OCI-LY7 (cell line): ENCODE data around the gene SPATA31D1. TPM values are rescaled to one million over a fixed set of nuclear protein-coding genes. Genes with fewer than 3 reads are reported as not detected.

Experiments
- BruUV-seq: library from RNA; stranded (reverse); fragments of 400-500 nt; replicated peaks from 2 replicates; lab custom pipeline; 2021; lab: Mats Ljungman, UMichigan
- CTCF ChIA-PET: fragments of 300-600 bp; sonication (Branson Sonifier 250); formaldehyde crosslinking; loops from one replicate; lab custom pipeline; 2022; ENCODE audit warnings: antibody characterized with exemption; ENCODE audit not compliant: unreplicated experiment; lab: Charles Lee
- POLR2A ChIA-PET: fragments of 300-600 bp; sonication (Branson Sonifier 250); formaldehyde crosslinking; loops from one replicate; lab custom pipeline; 2022; ENCODE audit warnings: antibody characterized with exemption; lab: Charles Lee
- DNase-seq: peaks from one replicate; pipeline ENCODE4 v3.0.0-alpha.2; 2015; ENCODE audit warnings: low spot score
- H2AFZ ChIP-seq: fragments of 200-600 bp; sonication (generic), shearing (Covaris generic); 2 replicates; pipeline ENCODE4 v1.6.1; 2014; ENCODE audit warnings: mild to moderate bottlenecking, antibody characterized with exemption, low read length, moderate library complexity
- H3K27ac ChIP-seq: fragments of 200-600 bp; sonication (generic); 2 replicates; pipeline ENCODE4 v1.5.1; 2014; ENCODE audit warnings: mixed run types, low read depth, mild to moderate bottlenecking, moderate library complexity, low read length, inconsistent platforms; ENCODE audit not compliant: poor library complexity, severe bottlenecking
- H3K36me3 ChIP-seq: fragments of 200-600 bp; sonication (generic); 2 replicates; pipeline ENCODE4 v1.6.1; 2014; ENCODE audit warnings: mild to moderate bottlenecking, antibody characterized with exemption, low read length, moderate library complexity, mixed read lengths; ENCODE audit not compliant: insufficient read depth
- H3K4me1 ChIP-seq: fragments of 200-600 bp; sonication (generic); 2 replicates; pipeline ENCODE4 v1.5.1; 2014; ENCODE audit warnings: mild to moderate bottlenecking, low read length; ENCODE audit not compliant: insufficient read depth, poor library complexity, severe bottlenecking
- H3K4me2 ChIP-seq: fragments of 200-600 bp; sonication (generic); 2 replicates; pipeline ENCODE4 v1.6.1; 2014; ENCODE audit warnings: mild to moderate bottlenecking, low read length
- H3K4me3 ChIP-seq: fragments of 200-600 bp; sonication (generic); 2 replicates; pipeline ENCODE4 v1.5.1; 2014; ENCODE audit warnings: mild to moderate bottlenecking, low read depth, low read length; ENCODE audit not compliant: poor library complexity, severe bottlenecking
- H3K79me2 ChIP-seq: fragments of 200-600 bp; sonication (generic); 2 replicates; pipeline ENCODE4 v1.6.1; 2016; ENCODE audit warnings: low read depth, mild to moderate bottlenecking, low read length, moderate library complexity, mixed read lengths; ENCODE audit not compliant: insufficient read depth
- H3K9me2 ChIP-seq: fragments of 200-600 bp; sonication (generic); 2 replicates; pipeline ENCODE4 v1.6.1; 2016; ENCODE audit warnings: mild to moderate bottlenecking, low read length, mixed read lengths; ENCODE audit not compliant: insufficient read depth
- H3K9me3 ChIP-seq: fragments of 200-600 bp; sonication (generic); 2 replicates; pipeline ENCODE4 v1.6.1; 2014; ENCODE audit warnings: mild to moderate bottlenecking, mixed run types, low read length, mixed read lengths
- H4K20me1 ChIP-seq: fragments of 200-600 bp; sonication (generic); 2 replicates; pipeline ENCODE4 v1.6.1; 2014; ENCODE audit warnings: mild to moderate bottlenecking, antibody characterized with exemption, low read length, moderate library complexity, mixed read lengths; ENCODE audit not compliant: insufficient read depth
- EZH2phosphoT487 ChIP-seq: fragments of 200-600 bp; sonication (generic); IDR thresholded peaks from 2 replicates; pipeline ENCODE4 v1.6.1; 2018; ENCODE audit warnings: low read depth, borderline replicate concordance, mild to moderate bottlenecking, mixed run types, antibody characterized with exemption, low read length, moderate library complexity, mixed read lengths
- intact Hi-C: fragments of 100-400 bp; cut with micrococcal nuclease; formaldehyde crosslinking; loops from one replicate; pipeline ENCODE4 v1.10.0; 2022; ENCODE audit not compliant: unreplicated experiment
- total RNA-seq, 2 experiments: library from RNA; depleted of rRNA in 1 of 2; stranded (reverse); fragments of >200 nt in 1 of 2; shearing (Covaris generic) in 1 of 2; gene quantifications; 2 replicates each; pipeline ENCODE4 v1.2.3, GENCODE V29; 2014 to 2022
- TF ChIP-seq, protein P1 (sequence below): fragments of 200-600 bp; sonication (generic); conservative IDR thresholded peaks from 2 replicates; pipeline ENCODE4 v1.5.1; 2014; ENCODE audit warnings: mild to moderate bottlenecking, antibody characterized with exemption, low read length, moderate library complexity, mixed read lengths

The SPATA31D1 gene
- total RNA-seq, 2 experiments from 2014 or later = not detected

GRCh38 chr9:81989700-81990099 lies 1.1 kb downstream of the SPATA31D1 start:
- intact Hi-C loops = no loop called here
- no peak for TF ChIP-seq EZH2phosphoT487
- TF ChIP-seq, protein P1, sequence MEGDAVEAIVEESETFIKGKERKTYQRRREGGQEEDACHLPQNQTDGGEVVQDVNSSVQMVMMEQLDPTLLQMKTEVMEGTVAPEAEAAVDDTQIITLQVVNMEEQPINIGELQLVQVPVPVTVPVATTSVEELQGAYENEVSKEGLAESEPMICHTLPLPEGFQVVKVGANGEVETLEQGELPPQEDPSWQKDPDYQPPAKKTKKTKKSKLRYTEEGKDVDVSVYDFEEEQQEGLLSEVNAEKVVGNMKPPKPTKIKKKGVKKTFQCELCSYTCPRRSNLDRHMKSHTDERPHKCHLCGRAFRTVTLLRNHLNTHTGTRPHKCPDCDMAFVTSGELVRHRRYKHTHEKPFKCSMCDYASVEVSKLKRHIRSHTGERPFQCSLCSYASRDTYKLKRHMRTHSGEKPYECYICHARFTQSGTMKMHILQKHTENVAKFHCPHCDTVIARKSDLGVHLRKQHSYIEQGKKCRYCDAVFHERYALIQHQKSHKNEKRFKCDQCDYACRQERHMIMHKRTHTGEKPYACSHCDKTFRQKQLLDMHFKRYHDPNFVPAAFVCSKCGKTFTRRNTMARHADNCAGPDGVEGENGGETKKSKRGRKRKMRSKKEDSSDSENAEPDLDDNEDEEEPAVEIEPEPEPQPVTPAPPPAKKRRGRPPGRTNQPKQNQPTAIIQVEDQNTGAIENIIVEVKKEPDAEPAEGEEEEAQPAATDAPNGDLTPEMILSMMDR = no peak
- Histone ChIP-seq H3K36me3 (no peaks in the 10 kb centered on the region), H3K27ac (no peak overlapping the region), H3K4me2 (no peak overlapping the region), H2AFZ (no peak overlapping the region), H3K9me3 (no peaks in the 10 kb centered on the region), H3K4me1 (no peaks in the 10 kb centered on the region), H4K20me1 (no peaks in the 10 kb centered on the region), H3K4me3 (no peak overlapping the region), H3K79me2 (no peaks in the 10 kb centered on the region), H3K9me2 (no peaks in the 10 kb centered on the region)
- BruUV-seq = no TSS peak
- ChIA-PET POLR2A (interaction anchor here (0.6 kb wide), 1 partner anchor 546 kb away, joined by 6 read pairs; no protein-coding TSS in a partner anchor), CTCF (no interaction called here)
- no peak for DNase-seq

DNA sequence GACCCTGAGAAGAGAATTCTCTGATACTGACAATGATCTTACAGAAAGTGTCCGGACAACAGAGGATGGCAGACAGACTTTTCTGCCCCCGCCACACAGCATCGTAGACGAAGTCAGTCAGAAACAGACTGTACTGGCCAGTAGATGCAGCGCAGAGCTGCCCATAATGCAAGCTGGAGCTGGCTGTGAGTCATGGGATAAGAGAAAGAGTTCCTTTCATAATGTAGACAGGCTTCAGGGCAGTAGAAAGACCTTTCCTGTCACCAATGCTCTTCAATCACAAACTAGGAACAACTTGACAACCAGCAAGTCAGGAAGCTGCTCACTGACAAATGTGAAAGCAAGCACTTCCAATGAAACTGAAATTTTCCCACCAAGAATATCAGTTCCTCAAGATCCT lies 5.1 kb downstream of the SPATA31D1 start:
- intact Hi-C loops = no loop called here
- no peaks in the 10 kb centered on the region for H3K9me2 ChIP-seq
- no peaks in the 10 kb centered on the region for H3K36me3 ChIP-seq
- no peak overlapping the region for H2AFZ ChIP-seq
- no peak overlapping the region for H3K27ac ChIP-seq
- H3K9me3 ChIP-seq = no peaks in the 10 kb centered on the region
- no peaks in the 10 kb centered on the region for H3K4me1 ChIP-seq
- DNase-seq = no peak
- no peaks in the 10 kb centered on the region for H3K79me2 ChIP-seq
- BruUV-seq = no TSS peak
- no peak overlapping the region for H3K4me3 ChIP-seq
- H4K20me1 ChIP-seq = no peaks in the 10 kb centered on the region
- CTCF ChIA-PET = no interaction called here
- no peak for TF ChIP-seq EZH2phosphoT487
- TF ChIP-seq, protein P1 = no peak
- no peak overlapping the region for H3K4me2 ChIP-seq
- POLR2A ChIA-PET = no interaction called here

GRCh38 chr9:81999806-82000205 lies 11.2 kb downstream of the SPATA31D1 start:
- ChIA-PET POLR2A (no interaction called here), CTCF (no interaction called here)
- TF ChIP-seq EZH2phosphoT487 = no peak
- TF ChIP-seq, protein P1 = no peak
- Histone ChIP-seq H3K4me2 (no peak overlapping the region), H3K9me3 (no peaks in the 10 kb centered on the region), H3K4me1 (no peaks in the 10 kb centered on the region), H3K36me3 (no peaks in the 10 kb centered on the region), H2AFZ (no peak overlapping the region), H3K27ac (no peak overlapping the region), H3K4me3 (no peak overlapping the region), H3K79me2 (no peaks in the 10 kb centered on the region), H4K20me1 (no peaks in the 10 kb centered on the region), H3K9me2 (no peaks in the 10 kb centered on the region)
- intact Hi-C loops = no loop called here
- BruUV-seq = no TSS peak
- DNase-seq = no peak
